ENCODE measurements around the gene RSAD1. TPM values are rescaled to one million over a fixed set of nuclear protein-coding genes. Genes with fewer than 3 reads are reported as not detected.

The RSAD1 gene
- total RNA-seq, 3 donors from 2014 or later (not counting 1 experiment from before 2014, with no cell fraction given): 49.0 to 71.3 (median 56.5) TPM

DNA sequence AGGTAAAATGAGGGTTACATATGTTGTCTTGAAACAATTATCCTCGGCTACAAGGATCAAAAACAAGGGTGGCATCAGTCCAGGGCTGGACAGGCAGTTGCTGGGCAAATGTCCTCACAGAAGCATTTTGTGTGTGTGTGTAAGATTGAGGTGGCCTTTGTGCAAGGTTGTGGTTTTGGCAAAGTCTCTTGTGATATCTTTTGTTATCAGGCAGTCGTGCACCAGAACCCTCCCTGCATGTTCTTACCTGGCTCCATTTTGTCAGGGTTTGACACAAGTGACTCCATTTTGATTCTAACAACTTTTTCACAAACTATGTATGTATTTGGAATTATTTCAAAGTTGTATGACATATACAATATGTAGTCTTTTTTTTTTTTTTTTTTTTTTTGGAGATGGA, 30.0 kb upstream of the RSAD1 start:
- H3K36me3 ChIP-seq (ENCODE audit: control insufficient read depth, insufficient read depth, low read length): no peaks in the 10 kb centered on the region
- WGBS (ENCODE audit: insufficient coverage): 97% methylated on average over 1 of the region's 2 CpGs
- H3K4me3 ChIP-seq (ENCODE audit: low read length): no peak overlapping the region
- no peaks in the 10 kb centered on the region for H3K27me3 ChIP-seq (ENCODE audit: control insufficient read depth, insufficient read depth, low read length)
- Mint-ChIP-seq H3K4me1 (peaks cover 0 to 14% of the 10 kb centered on the region in 2 donors), H3K4me3 (no peak overlapping the region), H3K36me3 (no peaks in the 10 kb centered on the region), H3K9me3 (no peaks in the 10 kb centered on the region), H3K27me3 (ENCODE audit: low read depth in 2 of 2) (no peaks in the 10 kb centered on the region), H3K27ac (no peak overlapping the region)
- no peaks in the 10 kb centered on the region for H3K4me1 ChIP-seq (ENCODE audit: control insufficient read depth, insufficient read depth, low read length)
- intact Hi-C loops (cut with micrococcal nuclease): no loop called here
- ATAC-seq: no peak
- TF ChIP-seq, protein P1, sequence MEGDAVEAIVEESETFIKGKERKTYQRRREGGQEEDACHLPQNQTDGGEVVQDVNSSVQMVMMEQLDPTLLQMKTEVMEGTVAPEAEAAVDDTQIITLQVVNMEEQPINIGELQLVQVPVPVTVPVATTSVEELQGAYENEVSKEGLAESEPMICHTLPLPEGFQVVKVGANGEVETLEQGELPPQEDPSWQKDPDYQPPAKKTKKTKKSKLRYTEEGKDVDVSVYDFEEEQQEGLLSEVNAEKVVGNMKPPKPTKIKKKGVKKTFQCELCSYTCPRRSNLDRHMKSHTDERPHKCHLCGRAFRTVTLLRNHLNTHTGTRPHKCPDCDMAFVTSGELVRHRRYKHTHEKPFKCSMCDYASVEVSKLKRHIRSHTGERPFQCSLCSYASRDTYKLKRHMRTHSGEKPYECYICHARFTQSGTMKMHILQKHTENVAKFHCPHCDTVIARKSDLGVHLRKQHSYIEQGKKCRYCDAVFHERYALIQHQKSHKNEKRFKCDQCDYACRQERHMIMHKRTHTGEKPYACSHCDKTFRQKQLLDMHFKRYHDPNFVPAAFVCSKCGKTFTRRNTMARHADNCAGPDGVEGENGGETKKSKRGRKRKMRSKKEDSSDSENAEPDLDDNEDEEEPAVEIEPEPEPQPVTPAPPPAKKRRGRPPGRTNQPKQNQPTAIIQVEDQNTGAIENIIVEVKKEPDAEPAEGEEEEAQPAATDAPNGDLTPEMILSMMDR (IDR thresholded peaks at IDR 0.05): no peak
- H3K27ac ChIP-seq (ENCODE audit: low read length): no peak overlapping the region
- DNase-seq: no peak
- no peaks in the 10 kb centered on the region for H3K9me3 ChIP-seq (ENCODE audit: control insufficient read depth, insufficient read depth, low read length)

- Mint-ChIP-seq H3K36me3 (no peaks in the 10 kb centered on the region), H3K4me3 (no peak overlapping the region), H3K27me3 (ENCODE audit: low read depth in 2 of 2) (no peaks in the 10 kb centered on the region), H3K4me1 (peaks cover 0 to 14% of the 10 kb centered on the region in 2 donors), H3K9me3 (no peaks in the 10 kb centered on the region), H3K27ac (no peak overlapping the region)
- Histone ChIP-seq H3K4me1 (ENCODE audit: control insufficient read depth, insufficient read depth, low read length) (no peaks in the 10 kb centered on the region), H3K9me3 (ENCODE audit: control insufficient read depth, insufficient read depth, low read length) (no peaks in the 10 kb centered on the region), H3K36me3 (ENCODE audit: control insufficient read depth, insufficient read depth, low read length) (no peaks in the 10 kb centered on the region), H3K27ac (ENCODE audit: low read length) (no peak overlapping the region), H3K27me3 (ENCODE audit: control insufficient read depth, insufficient read depth, low read length) (no peaks in the 10 kb centered on the region), H3K4me3 (ENCODE audit: low read length) (no peak overlapping the region)
- DNase-seq (no peak), ATAC-seq (no peak)
- intact Hi-C loops (cut with micrococcal nuclease): no loop called here
- TF ChIP-seq, protein P1 (IDR thresholded peaks at IDR 0.05): no peak
- WGBS (ENCODE audit: insufficient coverage): 71% methylated on average over 6 of the region's 7 CpGs
Observed at GRCh38 chr17:50451943-50452629, 26.6 kb upstream of the RSAD1 start.

DNA sequence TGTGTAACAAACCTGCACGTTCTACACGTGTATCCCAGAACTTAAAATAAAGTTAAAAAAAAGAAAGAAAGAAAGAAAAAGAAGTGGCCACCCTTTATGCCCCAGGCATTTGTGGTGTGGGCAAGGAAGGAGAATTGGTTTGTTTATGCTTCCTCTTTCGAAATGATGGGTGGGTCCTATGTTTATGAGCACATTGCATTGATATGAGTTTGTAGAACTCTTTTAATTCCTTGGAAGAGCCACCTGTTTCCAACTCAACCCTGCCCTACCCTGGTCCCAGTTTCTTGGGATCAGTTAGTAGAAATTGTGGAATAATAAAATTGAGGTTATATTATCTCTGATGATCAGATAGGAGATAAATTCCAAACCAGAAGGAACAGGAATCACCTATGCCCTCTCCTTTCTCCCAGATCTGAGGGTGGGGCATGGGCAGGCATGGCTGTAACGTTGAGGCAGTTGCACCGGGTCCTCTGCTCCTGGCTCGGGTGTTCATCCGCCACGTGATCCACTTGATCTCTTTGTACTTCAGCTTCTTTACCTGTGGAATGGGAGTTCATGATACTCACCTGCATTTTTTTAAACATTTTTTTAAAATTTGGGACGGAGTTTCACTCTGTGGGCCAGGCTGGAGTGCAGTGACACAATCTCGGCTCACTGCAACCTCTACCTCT, 25.9 kb upstream of the RSAD1 start:
- Mint-ChIP-seq H3K27me3 (ENCODE audit: low read depth in 2 of 2) (no peaks in the 10 kb centered on the region), H3K4me3 (no peak overlapping the region), H3K9me3 (no peaks in the 10 kb centered on the region), H3K36me3 (no peaks in the 10 kb centered on the region), H3K4me1 (peaks cover 0 to 14% of the 10 kb centered on the region in 2 donors), H3K27ac (no peak overlapping the region)
- ATAC-seq (no peak), DNase-seq (no peak)
- WGBS (ENCODE audit: insufficient coverage): 67% methylated on average over 10 of the region's 10 CpGs
- Histone ChIP-seq H3K36me3 (ENCODE audit: control insufficient read depth, insufficient read depth, low read length) (no peaks in the 10 kb centered on the region), H3K9me3 (ENCODE audit: control insufficient read depth, insufficient read depth, low read length) (no peaks in the 10 kb centered on the region), H3K4me3 (ENCODE audit: low read length) (no peak overlapping the region), H3K4me1 (ENCODE audit: control insufficient read depth, insufficient read depth, low read length) (no peaks in the 10 kb centered on the region), H3K27me3 (ENCODE audit: control insufficient read depth, insufficient read depth, low read length) (no peaks in the 10 kb centered on the region), H3K27ac (ENCODE audit: low read length) (no peak overlapping the region)
- intact Hi-C loops (cut with micrococcal nuclease): no loop called here
- TF ChIP-seq, protein P1 (IDR thresholded peaks at IDR 0.05): no peak
